GM18507 (cell line): Measurements from ENCODE around the gene CDC42.

Source experiments
- DNase-seq: peaks from one replicate; pipeline ENCODE4 v3.0.0; 2011; ENCODE audit warnings: low read depth; ENCODE audit not compliant: insufficient read length; ENCODE audit errors: extremely low spot score
- FAIRE-seq: peaks from 2 replicates; lab custom pipeline; 2011; peaks lifted over from hg19 to GRCh38; lab: Jason Lieb, UNC

CDC42 gene

DNA sequence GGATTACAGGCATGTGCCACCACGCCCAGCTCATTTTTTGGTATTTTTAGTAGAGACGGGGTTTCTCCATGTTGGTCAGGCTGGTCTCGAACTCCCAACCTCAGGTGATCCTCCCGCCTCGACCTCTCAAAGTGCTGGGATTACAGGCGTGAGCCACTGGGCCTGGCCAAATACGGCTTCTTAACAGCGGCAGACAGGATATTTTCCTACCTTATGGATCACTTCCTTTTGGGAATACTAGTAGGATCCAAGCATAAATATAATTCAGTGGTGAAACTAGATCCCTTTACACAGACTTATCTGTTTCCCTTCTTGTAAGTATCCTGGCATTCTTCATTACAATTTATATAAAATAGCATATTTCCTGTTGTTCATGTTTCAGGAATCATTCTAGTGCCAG is 49.5 kb downstream of the CDC42 start:
- FAIRE-seq = no peak

DNA sequence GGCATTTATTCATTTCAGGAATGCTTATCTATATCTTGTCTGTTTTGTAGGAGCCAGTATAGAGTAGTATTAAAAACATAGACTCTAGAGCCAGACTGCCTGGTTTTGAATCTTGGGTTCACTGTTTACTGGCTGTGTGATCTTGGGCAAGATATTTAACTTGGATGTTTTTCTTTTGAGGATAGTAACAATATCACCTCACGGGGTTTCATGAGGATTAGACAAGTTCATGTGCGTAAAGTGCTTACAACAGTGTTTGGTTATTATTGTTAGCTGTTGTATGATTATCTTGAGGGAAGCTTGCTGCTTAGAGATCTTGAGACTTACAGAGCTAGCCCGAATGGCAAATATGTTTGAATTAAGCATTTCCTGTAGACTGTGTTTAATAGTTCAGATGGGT is 50.2 kb downstream of the CDC42 start:
- DNase-seq (no peak), FAIRE-seq (no peak)

More for the DNA sequence above, 49.5 kb downstream of the CDC42 start:
- DNase-seq = no peak

DNA sequence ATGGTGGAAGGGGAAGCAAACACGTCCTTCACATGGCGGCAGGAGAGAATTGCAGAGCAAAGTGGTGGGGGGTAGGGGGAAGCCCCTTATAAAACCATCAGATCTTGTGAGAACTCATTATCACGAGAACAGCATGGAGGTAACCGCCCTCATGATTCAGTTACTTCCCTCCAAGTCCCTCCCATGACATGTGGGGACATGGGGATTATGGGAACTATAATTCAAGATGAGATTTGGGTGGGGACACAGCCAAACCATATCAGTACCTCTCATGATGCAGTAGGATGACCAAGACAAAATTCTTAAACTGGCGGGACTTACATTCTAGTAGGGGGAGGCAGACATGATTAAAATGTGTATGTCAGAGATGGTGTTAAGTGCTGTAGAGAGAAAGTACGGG is 51.6 kb downstream of the CDC42 start:
- FAIRE-seq (no peak), DNase-seq (no peak)

DNA sequence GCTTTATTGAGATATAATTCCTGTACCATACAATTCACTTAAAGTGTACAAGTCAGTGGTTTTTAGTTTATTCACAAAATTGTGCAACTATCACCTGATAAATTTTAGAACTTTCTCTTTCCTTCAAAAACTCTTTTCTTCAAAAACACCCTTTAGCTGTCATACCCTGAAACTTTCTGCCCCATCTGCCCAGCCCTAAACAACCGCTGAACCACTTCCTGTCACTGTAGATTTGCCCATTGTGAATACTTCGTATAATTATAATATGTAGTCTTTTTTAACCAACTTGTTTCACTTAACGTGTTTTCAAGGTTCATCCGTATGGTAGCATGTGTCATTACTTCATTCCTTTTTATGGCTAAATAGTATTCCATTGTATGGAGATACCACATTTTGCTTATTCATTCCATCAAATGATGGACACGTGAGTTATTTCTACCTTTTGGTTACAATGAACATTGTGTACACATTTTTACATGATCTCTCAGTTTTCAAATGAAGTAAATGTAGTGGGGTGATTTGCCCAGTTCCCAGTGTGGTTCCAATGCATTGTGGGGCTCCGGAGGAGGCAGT is 52.4 kb downstream of the CDC42 start:
- no peak for DNase-seq
- FAIRE-seq = no peak

DNA sequence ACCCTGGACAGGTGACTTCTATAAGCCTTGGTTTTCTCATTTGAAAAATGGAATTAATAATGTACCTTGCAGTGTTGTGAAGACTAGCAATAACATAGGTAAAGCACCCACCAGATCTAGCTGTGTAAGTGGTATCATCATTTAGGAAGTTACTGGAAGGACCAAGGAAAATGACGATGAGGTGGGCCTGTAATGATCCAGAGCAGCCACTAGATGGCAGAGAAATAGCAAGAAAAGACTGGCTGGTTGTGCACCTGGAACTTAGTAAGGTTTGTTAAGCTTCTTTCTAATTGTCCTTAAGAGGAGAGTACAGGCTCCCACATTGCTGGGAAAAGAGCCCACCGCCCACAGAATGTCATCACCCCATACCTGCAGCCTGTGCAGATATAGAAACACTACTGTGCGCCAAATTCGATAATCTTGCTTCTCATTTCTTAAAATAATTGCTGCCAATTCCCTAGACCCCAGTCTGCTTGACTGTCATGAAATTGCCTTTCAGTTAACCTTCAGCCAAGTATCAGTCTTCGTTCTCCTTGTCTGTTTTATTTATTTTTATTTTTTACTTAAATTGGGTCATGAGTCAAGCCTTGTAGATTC is 53.2 kb downstream of the CDC42 start:
- peak; percentile 87 for FAIRE-seq

DNA sequence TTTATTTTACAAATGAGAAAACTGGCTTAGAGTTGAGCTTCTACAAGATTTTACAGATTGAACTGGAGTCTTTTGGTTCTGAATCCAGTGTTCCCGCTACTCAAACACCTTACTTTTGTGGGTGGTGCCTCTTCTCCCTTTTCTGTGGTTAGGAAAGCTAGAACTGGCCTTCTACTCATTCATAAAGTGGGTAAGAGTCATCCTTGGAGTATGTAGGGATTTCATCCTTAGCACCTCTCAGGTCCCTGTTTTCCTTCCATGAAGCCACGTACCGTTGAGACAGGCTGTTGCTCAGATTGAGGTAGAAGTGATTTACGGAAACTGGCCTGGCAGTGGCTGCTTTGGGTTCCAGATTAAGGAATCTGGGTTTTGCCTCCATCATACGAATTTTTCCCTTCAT is 54.6 kb downstream of the CDC42 start:
- DNase-seq (no peak), FAIRE-seq (no peak)

More for the DNA sequence above, 53.2 kb downstream of the CDC42 start:
- DNase-seq = no peak

DNA sequence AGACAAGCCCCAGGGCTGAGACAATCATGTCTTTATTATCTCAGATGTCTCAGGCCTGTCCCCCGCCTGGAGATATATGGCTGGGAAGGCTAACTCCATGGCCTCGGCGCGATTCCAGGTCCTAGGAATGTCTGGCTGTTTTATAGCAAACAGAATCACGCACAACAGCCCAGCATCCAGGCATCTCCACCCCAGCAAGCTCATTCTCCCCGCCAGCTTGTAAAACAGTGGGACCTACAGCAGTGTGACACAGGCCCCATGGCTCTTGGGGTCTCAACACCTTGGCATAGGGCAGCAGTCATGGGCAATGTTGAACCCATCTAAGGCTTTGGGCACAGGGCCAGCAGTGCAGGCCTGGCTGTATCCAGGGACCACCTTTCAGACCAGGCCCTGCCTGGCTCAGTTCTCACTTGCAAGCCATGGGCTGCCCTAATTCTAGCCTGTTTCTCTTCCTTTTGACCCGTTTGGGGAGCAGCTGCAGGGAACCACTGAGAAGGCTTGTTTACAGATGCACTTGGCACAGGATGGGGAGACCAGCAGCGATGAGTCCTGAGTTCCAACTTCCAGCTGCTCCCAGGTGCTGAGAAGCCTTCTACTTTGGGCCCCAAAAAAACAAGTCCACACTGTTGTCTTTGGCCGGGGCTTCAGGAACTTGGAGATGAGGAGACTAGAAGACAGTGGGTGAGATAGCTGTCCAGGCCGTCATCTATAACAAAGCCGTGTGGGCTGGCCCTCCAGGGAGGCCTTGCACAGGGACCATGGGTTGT is 56.0 kb downstream of the CDC42 start:
- FAIRE-seq = no peak
- no peak for DNase-seq

DNA sequence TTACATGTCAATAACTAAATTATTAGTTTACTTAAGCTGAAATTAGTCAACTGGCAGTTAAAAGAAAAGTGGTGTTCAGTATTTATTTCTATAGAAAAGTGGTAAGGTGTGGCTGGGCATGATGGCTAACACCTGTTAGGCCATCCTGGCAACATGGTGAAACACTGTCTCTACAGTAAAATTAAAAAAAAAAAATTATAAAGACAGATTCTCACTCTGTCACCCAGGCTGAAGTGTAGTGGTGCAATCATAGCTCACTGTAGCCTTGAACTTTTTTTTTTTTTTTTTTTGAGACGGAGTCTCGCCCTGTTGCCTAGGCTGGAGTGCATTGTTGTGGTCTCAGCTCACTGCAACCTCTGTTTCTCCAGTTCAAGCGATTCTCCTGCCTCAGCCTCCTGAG is 57.5 kb downstream of the CDC42 start:
- no peak for DNase-seq
- FAIRE-seq = no peak

DNA sequence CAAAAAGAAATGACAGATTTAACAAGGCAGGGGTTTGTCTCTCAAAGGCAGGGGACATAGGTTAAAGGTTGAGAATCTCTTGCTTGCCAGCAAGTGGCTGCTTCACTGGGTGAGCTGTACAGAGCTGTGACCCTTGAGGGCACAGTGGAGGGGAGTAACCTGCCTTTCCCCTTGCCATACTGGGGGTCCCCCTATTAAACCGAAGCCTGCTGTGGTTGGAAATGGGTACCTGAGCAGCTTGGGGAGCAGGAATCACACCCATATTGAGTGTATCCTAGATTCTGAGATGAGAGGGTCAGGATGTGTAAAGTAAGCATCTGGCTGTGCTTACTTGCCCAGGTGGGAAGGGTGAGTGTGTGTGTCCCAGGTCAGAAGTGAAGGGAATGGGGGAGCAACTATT is 58.6 kb downstream of the CDC42 start:
- no peak for FAIRE-seq
- no peak for DNase-seq

DNA sequence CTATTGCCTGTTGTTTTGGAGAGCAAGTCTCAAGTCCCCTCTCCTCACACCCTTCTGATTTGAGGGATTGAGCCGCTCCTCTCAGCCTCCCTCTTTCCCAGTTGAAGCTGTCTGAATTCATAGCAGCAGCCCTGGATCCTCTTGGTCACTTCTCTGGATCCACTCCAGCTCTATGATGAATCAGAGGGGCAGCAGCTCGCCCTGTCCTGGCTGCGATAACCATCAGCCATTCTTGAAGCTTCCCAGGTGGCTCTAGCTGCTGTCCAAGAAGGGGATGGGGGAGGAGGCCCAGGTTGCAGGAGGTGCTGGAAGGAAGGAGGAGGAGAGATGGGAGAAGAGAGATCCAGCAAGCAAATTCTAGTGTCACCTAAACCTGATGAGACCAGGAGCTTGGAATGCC is 59.1 kb downstream of the CDC42 start:
- FAIRE-seq (no peak), DNase-seq (no peak)

DNA sequence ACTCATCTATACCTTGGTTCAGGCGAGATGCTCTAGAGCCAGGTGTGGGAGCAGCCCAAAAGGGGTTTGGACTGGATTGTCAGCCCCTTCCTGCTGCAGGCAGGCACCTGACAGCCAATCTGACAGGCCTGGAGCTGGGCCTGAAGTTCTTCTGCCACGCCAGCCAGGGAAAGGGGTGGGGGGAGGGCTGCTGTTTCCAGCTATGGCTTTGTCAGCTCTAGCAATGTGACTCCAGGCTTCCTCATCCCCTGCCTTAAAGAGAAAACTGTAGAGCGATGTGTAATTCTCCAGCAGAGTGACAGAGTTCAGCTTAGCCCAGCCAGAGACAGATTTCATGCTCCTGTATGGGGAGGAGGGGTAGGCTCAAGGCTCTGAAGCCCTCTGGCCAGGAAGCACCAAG is 60.0 kb downstream of the CDC42 start:
- no peak for DNase-seq
- no peak for FAIRE-seq

DNA sequence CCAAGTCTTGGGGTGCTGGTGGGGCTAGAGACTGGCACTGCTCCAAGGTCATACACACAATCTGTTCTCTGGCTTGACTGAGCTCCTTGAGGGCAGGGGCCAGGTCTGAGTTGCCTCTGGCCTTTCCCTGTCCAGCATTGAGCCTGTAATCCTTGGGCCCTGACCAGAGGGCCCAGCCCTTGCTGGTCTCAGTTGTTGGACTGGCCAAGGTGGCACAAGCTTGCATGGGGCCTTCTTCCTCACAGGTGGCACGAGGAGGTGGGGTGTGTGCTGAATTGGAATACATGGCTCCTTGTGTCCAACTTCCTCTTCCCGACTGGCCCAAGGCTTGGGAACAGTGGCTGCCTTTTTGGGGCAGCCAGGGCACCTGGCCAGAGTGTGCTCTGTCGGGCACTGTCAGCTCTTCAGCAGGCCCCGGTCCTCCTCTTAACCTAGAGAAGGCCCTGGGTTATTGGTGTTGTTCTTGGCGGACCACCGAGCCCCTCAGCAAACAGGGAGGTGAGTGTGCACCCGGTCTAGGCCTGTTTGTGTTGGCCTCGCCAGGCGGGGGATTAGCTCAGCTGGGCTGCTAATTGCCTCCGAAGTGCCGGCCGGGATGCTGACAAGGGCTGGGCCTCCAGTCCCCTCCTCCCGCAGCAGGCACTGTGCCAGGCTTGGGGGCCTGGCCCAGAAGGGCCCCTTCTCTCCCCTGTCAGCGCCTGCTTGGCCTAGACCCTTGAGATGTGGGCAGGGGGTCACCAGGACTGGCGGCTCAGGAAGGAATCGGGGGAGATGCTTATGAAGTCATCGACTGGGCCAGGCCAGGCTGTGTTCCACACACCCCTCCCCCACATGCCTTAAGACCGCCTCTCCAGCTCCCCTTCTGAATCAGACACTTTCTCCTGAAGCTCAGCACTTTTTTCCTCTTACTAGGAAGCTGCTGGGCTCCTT is 61.8 kb downstream of the CDC42 start:
- DNase-seq (no peak), FAIRE-seq (no peak)

DNA sequence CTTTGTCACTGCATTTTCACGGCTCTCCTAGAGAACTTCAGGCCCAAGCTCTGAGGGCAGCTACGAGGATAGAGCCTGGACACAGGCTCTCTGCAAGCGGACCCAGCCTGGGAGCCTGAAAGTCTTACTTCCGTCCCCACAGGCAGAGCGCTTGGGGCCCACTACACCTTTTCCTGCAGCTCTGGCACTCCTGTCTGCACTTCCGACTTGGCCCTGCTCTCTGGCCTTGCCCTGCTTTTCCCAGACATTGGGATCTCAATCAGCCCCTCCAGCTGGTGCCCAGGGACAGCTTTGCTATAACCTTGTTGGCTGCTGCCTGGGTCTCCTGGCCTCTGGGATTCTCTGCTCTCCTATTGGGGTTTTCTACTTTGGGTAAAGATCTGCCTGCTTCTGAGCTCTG is 62.8 kb downstream of the CDC42 start:
- FAIRE-seq = no peak
- no peak for DNase-seq

DNA sequence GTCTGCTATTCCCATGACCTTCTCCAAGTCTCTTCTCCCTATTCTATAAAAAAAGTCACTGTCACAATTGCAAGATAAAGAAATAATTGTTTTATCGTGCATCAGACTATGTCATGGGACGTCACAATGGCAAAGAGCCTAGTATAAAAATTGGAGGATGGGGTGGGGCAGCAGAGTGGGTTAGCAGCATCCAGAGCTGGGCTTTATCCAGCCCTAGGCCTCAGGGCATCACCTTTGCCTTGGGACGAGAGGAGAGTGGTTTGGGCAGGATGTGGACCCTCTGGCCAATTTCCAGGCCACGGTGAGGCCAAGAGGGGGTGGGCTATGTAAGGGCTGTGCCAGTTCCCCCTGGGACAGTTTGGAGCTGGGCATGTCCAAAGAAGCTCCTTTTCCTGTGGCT is 64.7 kb downstream of the CDC42 start:
- DNase-seq = no peak
- FAIRE-seq = no peak

DNA sequence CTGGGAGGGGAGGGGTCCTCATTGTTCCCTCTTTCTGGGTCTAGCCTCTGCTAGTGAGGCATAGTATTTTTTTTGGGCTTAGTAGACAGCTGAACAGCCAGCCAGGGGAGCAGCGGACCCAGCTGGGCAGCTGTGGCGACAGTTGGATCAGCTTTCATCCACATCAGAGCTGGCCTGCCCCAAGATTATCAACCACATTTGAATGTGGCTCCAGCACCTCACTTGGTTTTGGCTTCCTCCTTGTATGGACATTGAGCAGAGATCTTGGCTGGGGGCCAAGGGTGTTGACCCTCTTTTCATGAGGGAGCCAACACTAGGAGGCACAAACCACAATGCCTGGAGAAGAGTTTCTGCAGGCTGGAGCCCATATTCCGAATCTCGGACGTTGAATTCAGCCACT is 65.3 kb downstream of the CDC42 start:
- FAIRE-seq = no peak
- no peak for DNase-seq

DNA sequence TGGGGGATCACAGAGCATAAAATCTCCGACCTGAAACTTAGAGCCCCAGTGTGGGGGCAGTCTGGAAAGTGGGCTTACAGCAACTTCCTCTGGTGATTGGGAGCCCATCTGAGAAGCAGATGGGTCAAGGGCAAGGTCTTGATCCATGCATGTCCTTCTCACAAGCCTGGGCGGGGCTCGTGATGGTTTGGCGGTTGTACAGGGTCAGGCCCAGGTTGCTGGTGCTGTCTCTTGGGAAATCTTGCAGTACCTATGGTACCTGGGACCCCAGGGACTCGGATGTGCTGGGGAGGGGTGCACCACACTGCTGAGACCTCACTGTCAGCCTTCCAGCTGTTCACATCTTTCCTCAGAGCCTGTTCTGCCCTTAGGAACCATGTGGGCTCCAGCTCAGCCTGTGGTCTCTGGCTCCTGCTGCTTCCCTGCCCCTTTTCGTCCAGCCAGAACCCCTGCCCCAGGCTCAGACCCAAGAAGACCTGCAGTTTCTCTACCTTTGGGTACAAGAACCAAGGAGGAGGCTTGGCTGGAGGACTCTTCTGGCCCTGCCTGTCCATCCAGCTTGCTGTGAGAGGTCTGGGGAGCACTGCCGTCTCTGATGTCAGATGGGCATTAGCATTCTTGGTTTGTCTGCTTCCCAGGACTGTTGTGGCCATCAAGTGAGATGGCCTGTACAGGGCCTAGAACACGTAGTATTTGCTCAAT is 65.9 kb downstream of the CDC42 start:
- DNase-seq (no peak), FAIRE-seq (no peak)

DNA sequence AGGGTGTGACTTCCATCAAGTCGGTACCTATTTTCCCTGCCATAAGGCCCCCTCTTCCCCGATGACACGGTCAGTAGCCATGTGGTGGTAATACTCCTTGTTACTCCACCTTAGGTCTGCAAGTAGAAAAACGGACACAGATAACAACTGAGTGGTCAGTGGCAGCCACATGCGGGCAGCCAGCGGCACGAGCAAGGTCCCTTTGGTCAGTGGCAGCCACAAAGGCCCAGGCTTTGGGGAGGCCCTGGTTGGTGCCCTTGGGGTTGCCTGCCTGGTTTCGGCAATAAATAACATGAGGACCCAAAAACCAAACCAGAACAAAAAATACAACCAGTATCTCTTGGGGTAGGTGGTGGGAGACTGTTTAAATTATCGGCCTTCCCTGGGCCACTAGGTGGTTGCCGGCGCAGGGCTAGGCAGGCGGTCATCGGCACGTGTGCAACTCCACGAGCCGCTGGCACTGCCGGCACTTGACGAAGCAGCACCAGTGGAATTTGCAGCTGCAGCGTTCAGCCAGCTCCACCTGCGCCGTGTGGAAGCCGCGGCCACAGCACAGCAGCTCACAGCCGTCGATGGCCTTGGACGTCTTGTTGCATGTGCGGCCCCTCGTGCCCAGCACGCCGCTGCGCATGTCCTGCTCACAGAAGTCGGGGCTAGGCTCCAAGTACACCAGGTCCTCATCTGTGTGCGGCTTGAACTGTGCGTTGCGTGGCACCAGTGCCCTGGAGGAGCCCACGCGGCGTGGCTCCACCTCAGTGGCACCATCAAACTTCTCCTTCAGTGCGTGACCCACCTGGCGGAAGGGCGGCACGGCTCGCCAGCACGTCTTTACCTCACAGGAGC is 67.3 kb downstream of the CDC42 start:
- DNase-seq (no peak), FAIRE-seq (no peak)

DNA sequence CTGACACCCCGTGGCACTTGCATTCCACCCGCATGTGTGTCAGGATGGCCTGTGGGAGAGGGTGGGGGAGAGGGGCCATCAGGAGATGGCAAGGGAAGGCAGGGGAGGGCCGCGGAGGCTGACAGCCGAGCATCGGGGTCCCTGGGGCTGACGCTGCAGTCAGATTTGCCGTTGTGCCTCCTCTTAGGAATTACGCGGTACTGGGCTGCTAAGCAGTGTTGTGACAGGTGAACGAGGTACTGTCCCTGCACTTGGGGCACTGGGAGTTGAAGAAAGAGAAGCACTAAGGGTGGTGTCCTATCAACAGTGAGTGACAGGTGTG is 67.9 kb downstream of the CDC42 start:
- DNase-seq = no peak
- FAIRE-seq = no peak

DNA sequence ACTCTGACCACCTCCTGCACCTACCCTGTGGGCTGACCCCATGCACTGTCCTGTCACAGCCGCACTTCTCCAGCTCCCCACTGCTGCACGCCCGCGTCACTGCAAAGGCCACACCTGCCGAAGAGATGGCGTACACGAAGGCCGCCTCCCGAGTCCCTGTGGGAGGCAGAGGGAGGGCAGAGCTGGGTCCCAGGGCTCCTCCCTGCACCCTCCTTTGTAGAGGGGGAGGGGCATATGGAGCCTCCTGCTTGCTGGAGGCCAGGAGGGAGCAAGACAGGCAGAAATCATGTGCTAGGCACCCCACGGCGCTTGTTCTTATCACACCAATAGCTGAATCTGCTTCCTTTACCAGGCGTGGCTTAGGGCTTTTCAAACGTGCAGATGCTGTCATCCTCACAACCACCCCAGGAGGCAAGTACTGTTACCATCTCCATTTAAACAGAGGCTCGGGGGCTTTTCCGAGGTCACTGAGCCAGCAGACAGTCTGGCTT is 69.0 kb downstream of the CDC42 start:
- DNase-seq (no peak), FAIRE-seq (no peak)
